Lung (tissue), 12 donors: ENCODE measurements around the gene CENPX. TPM values are rescaled to one million over a fixed set of nuclear protein-coding genes. Genes with fewer than 3 reads are reported as not detected.

Source experiments
- ATAC-seq: fragments of 200-7000 bp; cut with Tn5 transposase; one replicate; pipeline ENCODE4 v1.9.1; 2020; ENCODE audit warnings: moderate number of reproducible peaks; ENCODE audit not compliant: insufficient read depth, low FRiP score
- DNase-seq, 3 donors: peaks; one replicate each; pipeline ENCODE4 v3.0.0-alpha.2; 2013 to 2017
- H3K27ac ChIP-seq, 2 donors: one replicate each; pipeline ENCODE4 v1.5.1; 2013; ENCODE audit warnings: mild to moderate bottlenecking in 2 of 2, moderate library complexity in 2 of 2, control low read depth in 1 of 2, inconsistent platforms in 1 of 2, low read depth in 1 of 2, low read length in 1 of 2
- H3K27me3 ChIP-seq, 3 donors: one replicate each; pipeline ENCODE4 v1.5.1; 2013; ENCODE audit warnings: low read length in 2 of 3; ENCODE audit not compliant: control insufficient read depth in 3 of 3, insufficient read depth in 3 of 3
- H3K36me3 ChIP-seq, 4 donors: one replicate each; pipeline ENCODE4 v1.5.1; 2013; ENCODE audit warnings: low read length in 4 of 4, mild to moderate bottlenecking in 1 of 4, moderate library complexity in 1 of 4; ENCODE audit not compliant: control insufficient read depth in 4 of 4, insufficient read depth in 4 of 4
- H3K4me1 ChIP-seq, 5 donors: one replicate each; pipeline ENCODE4 v1.5.1; 2013; ENCODE audit warnings: low read length in 5 of 5, mild to moderate bottlenecking in 2 of 5, moderate library complexity in 1 of 5; ENCODE audit not compliant: control insufficient read depth in 5 of 5, insufficient read depth in 5 of 5
- H3K4me3 ChIP-seq: one replicate; pipeline ENCODE4 v1.5.1; 2013; ENCODE audit warnings: mild to moderate bottlenecking, control low read depth, moderate library complexity
- H3K9ac ChIP-seq, 2 donors: one replicate each; pipeline ENCODE4 v1.5.1; 2013; ENCODE audit warnings: low read length in 2 of 2, control low read depth in 1 of 2; ENCODE audit not compliant: insufficient read depth in 1 of 2
- H3K9me3 ChIP-seq, 4 donors: one replicate each; pipeline ENCODE4 v1.5.1; 2013; ENCODE audit warnings: low read length in 3 of 4, mild to moderate bottlenecking in 1 of 4, moderate library complexity in 1 of 4; ENCODE audit not compliant: control insufficient read depth in 4 of 4, insufficient read depth in 3 of 4
- CTCF ChIP-seq: IDR thresholded peaks from 2 replicates; pipeline ENCODE4 v1.5.1; 2012; ENCODE audit warnings: mild to moderate bottlenecking; ENCODE audit errors: control extremely low read depth, extremely low read depth
- WGBS, 2 donors: extraction: QIAGEN DNeasy Blood & Tissue Kit; methylation state at CpG; one replicate each; pipeline ENCODE4 v1.1.7; 2013; 5-methylcytosine and 5-hydroxymethylcytosine counted together
- polyA plus RNA-seq, 2 donors: library from polyadenylated mRNA; stranded (reverse); fragments of 200-250 nt; gene quantifications; one replicate each; pipeline ENCODE4 v1.2.1, GENCODE V29; 2013
- total RNA-seq, 2 donors: library from RNA; depleted of rRNA in 1 of 2; stranded (reverse); fragments of >200 nt in 1 of 2; gene quantifications; one replicate each; pipeline ENCODE4 v1.2.1, GENCODE V29; 2014 to 2021
- donor health status: control.
- donor health status: control.
- donor health status: Bipolar disorder and iron deficiency.
- donor health status: healthy.
- donor health status: DM: yes; HTN: yes; CAD: no.

The CENPX gene
- total and polyA plus RNA-seq, 4 donors = 21.5 to 121 (median 101) TPM

- 90 to 95% methylated on average over 4 of the region's 4 CpGs for WGBS, 2 donors
- ATAC-seq = no peak
- H3K4me1 ChIP-seq = peaks cover 0 to 17% (median 3%) of the 10 kb centered on the region in 5 donors
- peak overlapping the region in 1 of 2 donors; percentile 80 for H3K27ac ChIP-seq
- H3K4me3 ChIP-seq = no peak overlapping the region
- H3K9me3 ChIP-seq = peaks cover 0 to 2% (median 0%) of the 10 kb centered on the region in 4 donors
- no peak for DNase-seq
- H3K36me3 ChIP-seq = peaks cover 0 to 17% (median 8%) of the 10 kb centered on the region in 4 donors
- TF ChIP-seq CTCF = no peak
- no peaks in the 10 kb centered on the region for H3K27me3 ChIP-seq
- H3K9ac ChIP-seq = no peak overlapping the region
Observed at GRCh38 chr17:81980122-81980521, 42.6 kb downstream of the CENPX start.

DNA sequence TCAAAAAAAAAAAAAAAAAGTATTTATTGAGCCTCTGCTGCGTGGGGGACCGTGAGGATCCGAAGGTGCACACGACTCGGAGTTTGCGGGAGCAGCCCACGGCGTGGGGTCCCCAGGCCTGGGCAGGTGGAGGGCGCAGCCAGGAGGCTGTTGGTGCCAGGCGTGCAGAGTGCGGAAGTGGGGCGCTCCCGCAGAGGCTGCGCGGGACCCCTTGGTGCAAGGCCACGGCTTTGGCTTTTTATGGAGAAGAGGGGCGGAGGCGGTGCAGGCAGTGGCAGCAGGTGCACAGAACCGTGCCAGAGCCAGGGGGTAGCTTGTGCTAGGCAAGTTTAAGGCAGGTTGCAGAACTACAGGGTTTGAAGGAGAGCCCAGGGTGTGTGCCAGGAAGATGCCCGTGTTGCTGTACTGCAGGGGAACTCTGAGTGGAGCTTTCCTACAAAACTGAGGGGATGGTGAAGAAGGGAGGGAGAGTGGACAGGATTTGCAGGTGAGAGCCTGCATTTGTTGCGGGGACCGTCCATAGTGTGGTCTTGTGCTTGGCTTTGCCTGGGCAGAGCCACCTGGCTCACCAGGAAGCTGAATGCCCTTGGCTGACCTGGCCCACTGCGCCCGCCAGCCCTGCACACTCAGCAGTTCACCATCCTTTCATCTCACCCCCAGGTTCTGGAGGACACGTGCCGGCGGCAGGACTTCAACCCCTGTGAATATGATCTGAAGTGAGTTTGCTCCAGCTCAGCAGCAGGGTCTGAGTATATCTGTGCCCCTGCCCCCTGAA, 44.0 kb downstream of the CENPX start:
- ATAC-seq = no peak
- Histone ChIP-seq H3K36me3 (peaks cover 0 to 6% (median 0%) of the 10 kb centered on the region in 4 donors), H3K4me1 (peaks cover 0 to 17% (median 3%) of the 10 kb centered on the region in 5 donors), H3K4me3 (no peak overlapping the region), H3K27me3 (no peaks in the 10 kb centered on the region), H3K9me3 (no peaks in the 10 kb centered on the region), H3K9ac (no peak overlapping the region), H3K27ac (peak overlapping the region in 1 of 2 donors; percentile 35)
- no peak for TF ChIP-seq CTCF
- no peak for DNase-seq
- WGBS, 2 donors = 89 to 92% methylated on average over 27 of the region's 27 CpGs

DNA sequence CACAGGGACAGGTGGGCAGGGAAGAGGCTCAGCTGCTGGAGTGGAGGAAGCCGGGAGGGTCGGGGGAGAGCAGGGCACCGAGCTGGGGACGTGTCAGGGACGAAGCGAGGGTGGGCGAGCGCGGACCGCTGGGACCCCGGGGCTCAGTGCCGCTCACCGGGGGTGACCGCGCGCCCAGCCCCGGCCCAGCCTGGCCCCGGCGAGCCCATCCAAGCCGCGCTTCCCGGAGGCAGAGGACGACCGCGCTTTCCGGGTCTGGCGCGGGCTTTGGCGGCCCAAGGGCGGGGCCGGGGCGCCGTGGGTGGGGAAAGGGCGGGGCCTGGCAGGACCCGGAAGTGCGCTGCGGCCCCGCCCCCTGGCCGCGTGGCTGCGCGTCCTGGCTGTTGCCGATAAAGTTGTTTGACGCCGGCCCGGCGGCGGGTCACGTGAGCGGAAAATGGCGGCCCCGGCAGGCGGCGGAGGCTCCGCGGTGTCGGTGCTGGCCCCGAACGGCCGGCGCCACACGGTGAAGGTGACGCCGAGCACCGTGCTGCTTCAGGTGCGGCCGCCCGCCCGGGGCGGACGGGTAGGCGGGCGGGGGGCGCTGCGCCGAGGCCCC, 45.4 kb downstream of the CENPX start, which contains the start of gene ASPSCR1:
TSS of gene ASPSCR1 (plus strand) at position 419 of the 598 bp plus-strand sequence. CDS start at position 437, 18 bp downstream.
- DNase-seq = peak; percentile 92 to 96 (median 94)
- WGBS, 2 donors = 0 to 1% methylated on average over 29 to 76 of the region's 76 CpGs
- H3K9me3 ChIP-seq = no peaks in the 10 kb centered on the region
- TF ChIP-seq CTCF = no peak
- H3K27me3 ChIP-seq = no peaks in the 10 kb centered on the region
- H3K27ac ChIP-seq = peak within 1 kb of the TSS; percentile 95 to 99
- H3K9ac ChIP-seq = peak within 1 kb of the TSS; percentile 39 to 55
- H3K36me3 ChIP-seq = no peaks in the 10 kb centered on the region
- H3K4me1 ChIP-seq = peaks cover 0 to 17% (median 3%) of the 10 kb centered on the region in 5 donors
- peak within 1 kb of the TSS; percentile 79 for H3K4me3 ChIP-seq
- ATAC-seq = peak; percentile 95
